Nephron progenitor cell (in vitro differentiated cells): ENCODE data around the gene TCF7L1.
A peak's percentile ranks its signal among the peaks of the same experiment; 100 is the strongest.

Experiments
- DNase-seq: peaks from one replicate; pipeline ENCODE4 v3.0.0; 2021
- H3K27ac Mint-ChIP-seq: 2 replicates; pipeline ENCODE4 v1.8.0; 2021; ENCODE audit warnings: mild to moderate bottlenecking, moderate library complexity, mixed read lengths
- H3K27me3 Mint-ChIP-seq: 2 replicates; pipeline ENCODE4 v1.8.0; 2021; ENCODE audit warnings: mild to moderate bottlenecking, low read depth, mixed read lengths; ENCODE audit not compliant: poor library complexity
- H3K36me3 Mint-ChIP-seq: 2 replicates; pipeline ENCODE4 v1.8.0; 2021; ENCODE audit warnings: low read depth, mixed read lengths
- H3K4me1 Mint-ChIP-seq: 2 replicates; pipeline ENCODE4 v1.8.0; 2021; ENCODE audit warnings: mixed read lengths
- H3K4me3 Mint-ChIP-seq: 2 replicates; pipeline ENCODE4 v1.8.0; 2021; ENCODE audit warnings: mild to moderate bottlenecking, moderate library complexity, mixed read lengths
- H3K9me3 Mint-ChIP-seq: 2 replicates; pipeline ENCODE4 v1.8.0; 2021; ENCODE audit warnings: mild to moderate bottlenecking, moderate library complexity, mixed read lengths
- CTCF ChIP-seq: fragments of 200-600 bp; sonication (generic); IDR thresholded peaks from 2 replicates; pipeline ENCODE4 v1.5.0; 2021; ENCODE audit warnings: antibody characterized with exemption

TCF7L1 gene

DNA sequence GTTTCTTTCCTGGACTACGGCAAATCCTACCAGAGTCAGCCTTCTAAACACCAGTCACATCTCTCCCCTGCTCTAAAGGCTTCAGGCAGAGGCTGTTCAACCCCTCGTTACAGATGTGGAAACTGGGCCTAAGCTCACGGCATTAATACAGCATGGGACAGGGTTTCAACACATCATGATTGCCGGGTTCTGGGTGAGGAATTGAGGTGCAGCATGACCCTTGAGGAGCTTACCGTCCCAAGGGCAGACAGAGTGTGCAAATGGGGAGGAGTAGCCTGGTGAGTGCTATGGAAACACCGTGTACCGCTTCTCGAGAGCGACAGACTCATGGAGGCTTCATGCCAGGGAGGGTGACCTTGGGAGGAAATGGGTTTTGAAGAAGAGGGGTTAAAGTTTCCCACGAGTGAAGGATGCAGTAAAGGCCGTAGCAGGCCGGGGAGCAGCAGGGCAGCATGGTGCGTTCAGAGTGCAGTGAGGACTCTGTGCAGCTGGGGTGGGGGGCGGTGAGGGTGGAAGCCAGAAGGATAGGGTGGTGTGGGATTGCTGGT, 143.5 kb downstream of the TCF7L1 start:
- TF ChIP-seq CTCF = no peak
- Mint-ChIP-seq H3K4me1 (peaks cover 82% of the 10 kb centered on the region), H3K27ac (peak overlapping the region; percentile 88), H3K27me3 (peaks cover 9% of the 10 kb centered on the region), H3K9me3 (no peaks in the 10 kb centered on the region), H3K4me3 (peak overlapping the region; percentile 58), H3K36me3 (peaks cover 8% of the 10 kb centered on the region)
- no peak for DNase-seq

- peak overlapping the region; percentile 58 for H3K4me3 Mint-ChIP-seq
- H3K27ac Mint-ChIP-seq = peak overlapping the region; percentile 93
- H3K4me1 Mint-ChIP-seq = peaks cover 82% of the 10 kb centered on the region
- H3K9me3 Mint-ChIP-seq = no peaks in the 10 kb centered on the region
- H3K36me3 Mint-ChIP-seq = peaks cover 7% of the 10 kb centered on the region
- no peak for TF ChIP-seq CTCF
- peaks cover 8% of the 10 kb centered on the region for H3K27me3 Mint-ChIP-seq
- peak; percentile 61 for DNase-seq
Measured at GRCh38 chr2:85277416-85278158, 144.4 kb downstream of the TCF7L1 start.

- Mint-ChIP-seq H3K36me3 (peaks cover 9% of the 10 kb centered on the region), H3K9me3 (no peaks in the 10 kb centered on the region), H3K27ac (peak overlapping the region; percentile 93), H3K27me3 (peaks cover 6% of the 10 kb centered on the region), H3K4me3 (no peak overlapping the region), H3K4me1 (peaks cover 81% of the 10 kb centered on the region)
- DNase-seq = no peak
- no peak for TF ChIP-seq CTCF
Measured at GRCh38 chr2:85278361-85278760, 145.2 kb downstream of the TCF7L1 start.

DNA sequence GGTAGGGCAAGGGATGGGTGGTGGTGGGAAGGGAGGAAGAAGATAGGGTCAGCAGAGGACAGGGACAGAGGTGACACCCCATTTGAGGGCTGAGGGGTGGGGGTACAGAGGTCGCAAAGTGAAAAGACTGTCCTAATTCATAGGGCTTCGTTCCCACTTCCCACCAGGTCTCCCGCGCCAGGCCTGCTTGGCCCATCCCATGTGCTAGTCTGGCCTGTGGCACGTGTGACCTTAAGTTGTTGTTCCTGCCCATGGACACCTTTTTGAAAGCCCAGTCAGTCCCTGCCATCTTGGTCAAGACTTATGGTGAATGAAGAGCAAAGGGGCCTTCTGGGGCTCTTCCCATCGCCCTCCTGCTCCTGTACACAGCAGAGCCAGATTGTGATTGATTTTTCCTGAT, 148.4 kb downstream of the TCF7L1 start:
- Mint-ChIP-seq H3K9me3 (no peaks in the 10 kb centered on the region), H3K4me3 (no peak overlapping the region), H3K4me1 (peaks cover 79% of the 10 kb centered on the region), H3K27me3 (peaks cover 3% of the 10 kb centered on the region), H3K27ac (no peak overlapping the region), H3K36me3 (peaks cover 21% of the 10 kb centered on the region)
- no peak for DNase-seq
- TF ChIP-seq CTCF = no peak

DNA sequence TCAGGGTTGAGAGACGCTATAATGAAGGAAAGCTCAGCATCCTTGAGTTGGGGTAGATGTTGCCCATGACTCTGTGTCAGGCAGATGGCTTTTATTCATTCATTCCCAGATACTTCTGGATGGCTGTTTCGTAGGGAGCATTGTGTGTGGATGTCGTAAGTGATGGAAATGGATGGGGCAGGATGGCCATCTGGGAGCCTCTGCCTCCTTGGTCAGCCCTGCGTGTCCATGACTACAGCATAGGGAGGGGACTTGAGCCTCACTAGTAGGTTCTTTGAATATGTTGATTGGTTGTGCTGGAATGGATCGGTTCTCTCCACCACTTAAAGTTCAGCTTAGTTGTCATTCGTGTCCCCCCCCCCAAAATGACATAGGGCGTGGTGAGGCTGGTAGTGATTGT, 149.7 kb downstream of the TCF7L1 start:
- peak overlapping the region; percentile 24 for H3K27ac Mint-ChIP-seq
- H3K27me3 Mint-ChIP-seq = peaks cover 3% of the 10 kb centered on the region
- peaks cover 29% of the 10 kb centered on the region for H3K36me3 Mint-ChIP-seq
- no peak overlapping the region for H3K4me3 Mint-ChIP-seq
- DNase-seq = no peak
- H3K4me1 Mint-ChIP-seq = peaks cover 75% of the 10 kb centered on the region
- H3K9me3 Mint-ChIP-seq = no peaks in the 10 kb centered on the region
- TF ChIP-seq CTCF = no peak

GRCh38 chr2:85283641-85284040, 150.4 kb downstream of the TCF7L1 start:
- Mint-ChIP-seq H3K27ac (no peak overlapping the region), H3K4me1 (peaks cover 71% of the 10 kb centered on the region), H3K4me3 (no peak overlapping the region), H3K9me3 (no peaks in the 10 kb centered on the region), H3K36me3 (peaks cover 37% of the 10 kb centered on the region), H3K27me3 (peaks cover 3% of the 10 kb centered on the region)
- no peak for TF ChIP-seq CTCF
- DNase-seq = no peak
